Measurements from ENCODE around the gene FUOM. TPM values are rescaled to one million over a fixed set of nuclear protein-coding genes. Genes with fewer than 3 reads are reported as not detected.

Gene FUOM
- total and polyA plus RNA-seq, 9 of the 15 experiments (the other 6 are each of a cell fraction or from before 2014, with no cell fraction given), result 1.8 to 96.1 (median 27.0) TPM

DNA sequence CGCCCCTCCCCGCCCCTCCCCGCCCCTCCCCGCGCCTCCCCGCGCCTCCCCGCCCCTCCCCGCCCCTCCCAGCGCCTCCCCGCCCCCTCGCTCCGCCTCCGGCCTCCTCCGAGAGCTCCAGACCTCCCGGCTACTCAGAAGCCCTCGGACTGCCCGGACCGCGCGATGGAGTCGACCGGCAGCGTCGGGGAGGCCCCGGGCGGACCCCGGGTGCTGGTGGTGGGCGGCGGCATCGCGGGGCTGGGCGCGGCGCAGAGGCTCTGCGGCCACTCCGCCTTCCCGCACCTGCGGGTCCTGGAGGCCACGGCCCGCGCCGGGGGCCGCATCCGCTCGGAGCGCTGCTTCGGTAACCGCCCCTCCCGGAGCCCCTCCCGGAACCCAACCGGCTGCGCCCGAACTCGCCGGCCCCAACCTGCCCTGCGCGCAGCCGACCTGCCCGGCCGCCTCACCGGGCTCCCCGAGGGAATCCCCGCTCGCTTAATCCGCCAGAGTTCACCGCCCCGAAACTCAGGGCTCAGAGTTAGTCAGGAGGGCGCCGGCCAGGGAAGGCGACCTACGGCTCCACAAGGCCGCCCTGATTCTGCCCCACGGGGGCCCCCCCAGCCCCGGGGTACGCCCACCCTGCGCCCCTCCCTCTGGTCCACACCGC is 21.5 kb upstream of the FUOM start, which contains the start of gene PAOX (continued):
- TF ChIP-seq, protein P1, sequence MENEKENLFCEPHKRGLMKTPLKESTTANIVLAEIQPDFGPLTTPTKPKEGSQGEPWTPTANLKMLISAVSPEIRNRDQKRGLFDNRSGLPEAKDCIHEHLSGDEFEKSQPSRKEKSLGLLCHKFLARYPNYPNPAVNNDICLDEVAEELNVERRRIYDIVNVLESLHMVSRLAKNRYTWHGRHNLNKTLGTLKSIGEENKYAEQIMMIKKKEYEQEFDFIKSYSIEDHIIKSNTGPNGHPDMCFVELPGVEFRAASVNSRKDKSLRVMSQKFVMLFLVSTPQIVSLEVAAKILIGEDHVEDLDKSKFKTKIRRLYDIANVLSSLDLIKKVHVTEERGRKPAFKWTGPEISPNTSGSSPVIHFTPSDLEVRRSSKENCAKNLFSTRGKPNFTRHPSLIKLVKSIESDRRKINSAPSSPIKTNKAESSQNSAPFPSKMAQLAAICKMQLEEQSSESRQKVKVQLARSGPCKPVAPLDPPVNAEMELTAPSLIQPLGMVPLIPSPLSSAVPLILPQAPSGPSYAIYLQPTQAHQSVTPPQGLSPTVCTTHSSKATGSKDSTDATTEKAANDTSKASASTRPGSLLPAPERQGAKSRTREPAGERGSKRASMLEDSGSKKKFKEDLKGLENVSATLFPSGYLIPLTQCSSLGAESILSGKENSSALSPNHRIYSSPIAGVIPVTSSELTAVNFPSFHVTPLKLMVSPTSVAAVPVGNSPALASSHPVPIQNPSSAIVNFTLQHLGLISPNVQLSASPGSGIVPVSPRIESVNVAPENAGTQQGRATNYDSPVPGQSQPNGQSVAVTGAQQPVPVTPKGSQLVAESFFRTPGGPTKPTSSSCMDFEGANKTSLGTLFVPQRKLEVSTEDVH (IDR thresholded peaks at IDR 0.05; ENCODE audit: low read depth, partially characterized antibody), result no peak
- no peak for TF ChIP-seq CREM (IDR thresholded peaks at IDR 0.05; ENCODE audit: low read depth)
- TF ChIP-seq ZNF12 (CRISPR knock-in tag; IDR thresholded peaks at IDR 0.05), result no peak
- peak; percentile 58 for TF ChIP-seq ZFX (CRISPR knock-in tag; IDR thresholded peaks at IDR 0.05)
- no peak for TF ChIP-seq ZNF143 (CRISPR knock-in tag; IDR thresholded peaks at IDR 0.05)
- TF ChIP-seq, protein P2, sequence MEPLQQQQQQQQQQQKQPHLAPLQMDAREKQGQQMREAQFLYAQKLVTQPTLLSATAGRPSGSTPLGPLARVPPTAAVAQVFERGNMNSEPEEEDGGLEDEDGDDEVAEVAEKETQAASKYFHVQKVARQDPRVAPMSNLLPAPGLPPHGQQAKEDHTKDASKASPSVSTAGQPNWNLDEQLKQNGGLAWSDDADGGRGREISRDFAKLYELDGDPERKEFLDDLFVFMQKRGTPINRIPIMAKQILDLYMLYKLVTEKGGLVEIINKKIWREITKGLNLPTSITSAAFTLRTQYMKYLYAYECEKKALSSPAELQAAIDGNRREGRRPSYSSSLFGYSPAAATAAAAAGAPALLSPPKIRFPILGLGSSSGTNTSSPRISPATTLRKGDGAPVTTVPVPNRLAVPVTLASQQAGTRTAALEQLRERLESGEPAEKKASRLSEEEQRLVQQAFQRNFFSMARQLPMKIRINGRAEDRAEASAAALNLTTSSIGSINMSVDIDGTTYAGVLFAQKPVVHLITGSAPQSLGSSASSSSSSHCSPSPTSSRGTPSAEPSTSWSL (CRISPR knock-in tag; IDR thresholded peaks at IDR 0.05; ENCODE audit: borderline replicate concordance), result no peak
- TF ChIP-seq, protein P3, sequence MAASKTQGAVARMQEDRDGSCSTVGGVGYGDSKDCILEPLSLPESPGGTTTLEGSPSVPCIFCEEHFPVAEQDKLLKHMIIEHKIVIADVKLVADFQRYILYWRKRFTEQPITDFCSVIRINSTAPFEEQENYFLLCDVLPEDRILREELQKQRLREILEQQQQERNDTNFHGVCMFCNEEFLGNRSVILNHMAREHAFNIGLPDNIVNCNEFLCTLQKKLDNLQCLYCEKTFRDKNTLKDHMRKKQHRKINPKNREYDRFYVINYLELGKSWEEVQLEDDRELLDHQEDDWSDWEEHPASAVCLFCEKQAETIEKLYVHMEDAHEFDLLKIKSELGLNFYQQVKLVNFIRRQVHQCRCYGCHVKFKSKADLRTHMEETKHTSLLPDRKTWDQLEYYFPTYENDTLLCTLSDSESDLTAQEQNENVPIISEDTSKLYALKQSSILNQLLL (CRISPR knock-in tag; IDR thresholded peaks at IDR 0.05; ENCODE audit: borderline replicate concordance), result no peak
- TF ChIP-seq ZNF224 (CRISPR knock-in tag; IDR thresholded peaks at IDR 0.05), result no peak
- TF ChIP-seq NFRKB (IDR thresholded peaks at IDR 0.05; ENCODE audit: low read depth), result no peak
- TF ChIP-seq, protein P4, sequence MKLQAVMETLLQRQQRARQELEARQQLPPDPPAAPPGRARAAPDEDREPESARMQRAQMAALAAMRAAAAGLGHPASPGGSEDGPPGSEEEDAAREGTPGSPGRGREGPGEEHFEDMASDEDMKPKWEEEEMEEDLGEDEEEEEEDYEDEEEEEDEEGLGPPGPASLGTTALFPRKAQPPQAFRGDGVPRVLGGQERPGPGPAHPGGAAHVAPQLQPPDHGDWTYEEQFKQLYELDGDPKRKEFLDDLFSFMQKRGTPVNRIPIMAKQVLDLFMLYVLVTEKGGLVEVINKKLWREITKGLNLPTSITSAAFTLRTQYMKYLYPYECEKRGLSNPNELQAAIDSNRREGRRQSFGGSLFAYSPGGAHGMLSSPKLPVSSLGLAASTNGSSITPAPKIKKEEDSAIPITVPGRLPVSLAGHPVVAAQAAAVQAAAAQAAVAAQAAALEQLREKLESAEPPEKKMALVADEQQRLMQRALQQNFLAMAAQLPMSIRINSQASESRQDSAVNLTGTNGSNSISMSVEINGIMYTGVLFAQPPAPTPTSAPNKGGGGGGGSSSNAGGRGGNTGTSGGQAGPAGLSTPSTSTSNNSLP (IDR thresholded peaks at IDR 0.05; ENCODE audit: borderline replicate concordance, low read depth, low read length), result no peak
- TF ChIP-seq DDX20 (tag; IDR thresholded peaks at IDR 0.05; ENCODE audit: low read depth), result no peak
- TF ChIP-seq RBM34 (IDR thresholded peaks at IDR 0.05; ENCODE audit: borderline replicate concordance, insufficient read depth, low read length), result no peak
- TF ChIP-seq SIRT6 (IDR thresholded peaks at IDR 0.05; ENCODE audit: low read depth, low read length), result no peak
- no peak for TF ChIP-seq ETV5 (CRISPR knock-in tag; IDR thresholded peaks at IDR 0.05; ENCODE audit: low read depth)
- TF ChIP-seq KHSRP (IDR thresholded peaks at IDR 0.05), result no peak
- TF ChIP-seq WHSC1 (IDR thresholded peaks at IDR 0.05; ENCODE audit: low read length), result no peak
- no peak for TF ChIP-seq CBX5 (IDR thresholded peaks at IDR 0.05; ENCODE audit: borderline replicate concordance, low read depth)
- no peak for TF ChIP-seq MAFF (IDR thresholded peaks at IDR 0.05; ENCODE audit: low read length)
- TF ChIP-seq ZNF217 (CRISPR knock-in tag; IDR thresholded peaks at IDR 0.05), result no peak
- no peak for TF ChIP-seq ADNP (tag; IDR thresholded peaks at IDR 0.05)
- TF ChIP-seq GABPA (tag; conservative IDR thresholded peaks at IDR 0.05; ENCODE audit: low read depth), result no peak

All from K562 (cell line).